Stimulated activated naive CD8-positive, alpha-beta T cell treated with anti-CD3 and anti-CD28 coated beads, Interleukin-15, Interleukin-2, amounts not matched to agents 100 U/mL and 50 U/mL, for 24 hours (primary cell): ENCODE measurements around the gene ESR1.

Experiments used
- ATAC-seq: fragments of 150-1000 bp; cut with Tn5 transposase; one replicate; pipeline ENCODE4 v1.10.0; 2021
- DNase-seq: peaks from one replicate; pipeline ENCODE4 v3.0.0; 2021

Gene ESR1

DNA sequence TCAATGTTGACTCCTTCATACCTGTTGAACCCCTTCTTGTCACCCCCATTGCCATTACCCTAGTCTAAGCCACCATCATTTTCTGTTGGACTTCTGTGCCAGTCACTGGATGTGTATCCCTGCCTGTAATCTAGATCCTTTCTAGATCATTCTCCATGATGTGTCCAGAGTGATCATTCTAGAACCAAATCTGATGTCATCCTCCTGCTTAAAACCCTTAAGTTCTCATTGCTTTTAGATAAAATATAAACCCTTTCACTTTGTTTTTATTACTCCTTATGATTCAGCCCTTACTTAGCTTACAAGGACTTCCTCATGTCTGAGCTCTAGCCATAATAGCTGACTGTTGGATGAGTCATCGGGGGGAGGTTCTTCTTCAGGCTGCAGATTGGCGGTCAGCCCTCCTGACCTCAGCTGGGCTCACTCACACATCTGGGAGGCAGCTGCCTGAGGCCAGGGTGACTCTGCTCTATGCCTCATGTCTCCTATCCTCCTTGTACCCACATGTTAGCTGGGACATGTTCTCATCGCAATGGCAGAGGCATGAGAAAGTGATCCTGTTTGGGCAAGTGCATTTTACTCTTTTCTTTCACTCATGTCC, 287.6 kb downstream of the ESR1 start:
- DNase-seq (peak; percentile 20), ATAC-seq (peak; percentile 71)

- DNase-seq (no peak), ATAC-seq (no peak)
Observed at GRCh38 chr6:152096863-152097496, 289.5 kb downstream of the ESR1 start.

- no peak for ATAC-seq
- no peak for DNase-seq
Observed at GRCh38 chr6:152098683-152099082, 291.2 kb downstream of the ESR1 start.

- no peak for ATAC-seq
- DNase-seq = no peak
Observed at GRCh38 chr6:152099446-152100182, 292.1 kb downstream of the ESR1 start.

DNA sequence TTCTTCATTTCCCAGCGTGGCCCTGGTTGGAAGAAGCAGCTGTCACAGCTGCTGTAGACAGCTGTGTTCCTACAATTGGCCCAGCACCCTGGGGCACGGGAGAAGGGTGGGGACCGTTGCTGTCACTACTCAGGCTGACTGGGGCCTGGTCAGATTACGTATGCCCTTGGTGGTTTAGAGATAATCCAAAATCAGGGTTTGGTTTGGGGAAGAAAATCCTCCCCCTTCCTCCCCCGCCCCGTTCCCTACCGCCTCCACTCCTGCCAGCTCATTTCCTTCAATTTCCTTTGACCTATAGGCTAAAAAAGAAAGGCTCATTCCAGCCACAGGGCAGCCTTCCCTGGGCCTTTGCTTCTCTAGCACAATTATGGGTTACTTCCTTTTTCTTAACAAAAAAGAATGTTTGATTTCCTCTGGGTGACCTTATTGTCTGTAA, 292.7 kb downstream of the ESR1 start:
- ATAC-seq (no peak), DNase-seq (no peak)

DNA sequence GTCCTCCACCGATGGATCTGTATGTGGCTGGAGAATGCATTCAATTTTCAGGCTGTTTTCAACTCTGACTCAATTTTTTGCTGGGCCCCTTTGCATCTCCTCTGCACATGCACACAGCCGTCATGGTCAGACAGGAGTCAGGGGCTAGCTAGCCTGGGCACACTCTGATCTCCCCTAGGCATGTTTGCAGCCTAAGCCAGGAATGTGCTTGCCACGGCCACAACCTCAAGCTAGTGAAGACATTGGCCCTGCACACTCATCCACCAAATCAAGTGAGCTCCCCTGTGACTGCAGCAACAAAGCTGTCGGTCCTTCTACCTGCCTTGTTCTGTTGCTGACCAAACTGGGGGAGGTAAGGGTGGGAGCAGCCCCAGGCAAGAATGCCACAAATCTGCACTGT, 300.5 kb downstream of the ESR1 start:
- DNase-seq = no peak
- ATAC-seq = no peak

DNA sequence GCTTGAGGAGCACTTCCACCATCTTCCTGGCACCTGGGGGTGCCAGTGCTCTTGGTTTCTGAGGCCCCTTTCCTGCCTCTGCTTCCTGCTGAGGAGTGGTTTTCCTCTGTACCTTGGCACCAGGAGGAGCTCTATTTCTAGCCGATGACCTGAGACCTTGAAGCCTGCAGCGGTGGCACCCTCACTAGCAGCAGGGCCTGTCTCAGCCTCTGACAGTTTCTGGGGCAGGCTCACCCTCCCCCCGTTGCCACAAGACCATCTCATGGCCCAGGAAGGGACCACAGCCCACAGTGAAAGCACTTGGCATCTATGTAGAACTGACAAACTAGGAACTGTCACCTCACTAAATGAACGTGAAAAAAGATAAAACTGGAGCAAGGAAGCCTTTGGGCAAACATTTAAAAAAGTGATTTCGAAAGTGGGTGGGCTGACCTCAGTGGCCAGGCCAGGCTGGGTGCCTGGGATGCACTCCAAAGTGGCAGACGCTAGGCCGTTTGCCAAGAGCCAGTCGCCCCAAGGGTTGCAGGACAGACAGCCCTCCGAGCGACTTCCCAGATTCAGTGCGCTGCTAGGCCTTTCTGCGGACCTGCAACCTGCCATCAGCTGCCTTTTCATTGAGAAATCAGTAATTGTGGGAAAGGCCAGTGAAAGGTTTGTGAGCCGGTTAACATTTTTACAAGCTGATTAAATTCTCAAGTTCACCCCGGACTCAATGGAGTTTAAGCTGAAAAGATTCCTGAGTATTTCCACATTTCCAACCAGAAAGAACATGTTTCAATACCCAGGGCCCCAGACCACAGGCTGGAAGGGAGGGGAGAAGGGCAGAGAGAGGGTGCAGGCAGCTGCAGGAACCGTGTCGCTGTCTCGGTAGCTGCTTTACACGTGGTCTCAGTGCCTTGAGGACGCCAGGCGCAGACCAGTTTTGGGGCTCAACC, 303.7 kb downstream of the ESR1 start:
- DNase-seq (no peak), ATAC-seq (no peak)

GRCh38 chr6:152112491-152113261, 305.2 kb downstream of the ESR1 start:
- DNase-seq (no peak), ATAC-seq (no peak)

DNA sequence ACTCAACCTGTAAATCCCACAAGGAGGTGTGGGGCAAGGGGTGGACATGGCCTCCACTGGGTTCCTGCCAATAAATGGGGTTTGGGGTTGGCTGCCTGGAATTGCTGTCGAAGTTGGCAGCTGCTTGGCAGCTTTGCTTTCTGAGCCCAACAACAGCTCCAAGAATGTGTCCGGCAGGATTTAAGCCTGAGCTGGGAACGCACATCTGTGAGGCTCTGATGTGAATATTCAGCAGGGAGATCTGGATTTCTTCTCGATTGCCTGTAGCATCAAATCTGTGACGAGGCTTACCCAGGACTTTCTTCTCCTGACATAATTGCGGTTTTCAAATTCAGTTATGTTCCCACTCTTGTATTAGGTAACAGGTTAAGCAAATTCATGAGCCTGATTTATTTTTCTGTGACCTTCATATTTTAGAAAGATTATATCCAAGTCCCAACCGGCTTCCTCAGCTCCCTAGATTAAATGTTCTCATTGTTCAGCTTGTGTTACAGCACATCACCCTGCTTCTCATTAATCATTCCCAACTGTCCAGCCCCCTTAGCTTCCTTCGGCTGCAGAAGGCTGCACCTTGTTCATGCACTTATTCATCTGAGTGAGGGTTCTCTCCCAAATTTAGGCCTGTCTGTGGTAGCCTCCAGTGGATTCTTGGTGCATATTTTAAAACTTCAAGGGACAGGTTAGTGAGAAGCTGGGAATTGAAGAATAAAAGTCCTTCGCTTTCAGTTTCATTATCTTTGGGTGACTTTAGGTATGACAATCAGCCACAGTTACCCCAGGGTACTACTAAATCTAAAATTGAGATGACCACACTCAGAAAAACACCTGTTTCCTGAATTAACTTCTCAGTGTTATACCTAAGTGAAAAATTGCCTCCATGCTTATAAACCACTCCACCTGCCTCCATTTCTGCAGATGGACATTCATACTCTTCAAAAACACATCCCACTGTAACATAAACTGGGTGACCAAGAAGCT, 310.0 kb downstream of the ESR1 start:
- no peak for ATAC-seq
- no peak for DNase-seq

GRCh38 chr6:152118224-152118623, 310.7 kb downstream of the ESR1 start:
- DNase-seq (no peak), ATAC-seq (no peak)

GRCh38 chr6:152118678-152119077, 311.2 kb downstream of the ESR1 start:
- no peak for DNase-seq
- ATAC-seq = no peak

DNA sequence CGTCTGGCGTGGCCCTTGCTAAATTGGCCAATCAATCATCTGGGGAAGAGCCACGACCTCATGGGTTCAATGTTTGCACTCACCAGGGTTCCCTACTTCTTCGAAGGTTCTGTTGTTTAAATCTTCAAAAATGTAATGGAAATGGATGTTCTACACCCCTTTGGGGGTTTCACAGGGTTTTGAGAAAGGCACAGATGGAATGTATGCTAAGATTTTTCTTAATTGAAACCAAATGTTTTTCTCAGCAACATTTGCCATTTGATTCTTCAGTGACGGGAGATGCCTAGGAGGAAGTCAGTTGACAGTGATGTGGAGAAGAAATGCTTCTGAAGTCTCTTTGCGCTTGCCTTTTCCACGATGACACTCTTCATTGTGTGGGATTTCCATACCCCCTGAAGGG, 312.3 kb downstream of the ESR1 start:
- no peak for ATAC-seq
- no peak for DNase-seq

GRCh38 chr6:152121910-152122309, 314.4 kb downstream of the ESR1 start:
- ATAC-seq (no peak), DNase-seq (no peak)

GRCh38 chr6:152122434-152122833, 315.0 kb downstream of the ESR1 start:
- ATAC-seq (no peak), DNase-seq (no peak)

DNA sequence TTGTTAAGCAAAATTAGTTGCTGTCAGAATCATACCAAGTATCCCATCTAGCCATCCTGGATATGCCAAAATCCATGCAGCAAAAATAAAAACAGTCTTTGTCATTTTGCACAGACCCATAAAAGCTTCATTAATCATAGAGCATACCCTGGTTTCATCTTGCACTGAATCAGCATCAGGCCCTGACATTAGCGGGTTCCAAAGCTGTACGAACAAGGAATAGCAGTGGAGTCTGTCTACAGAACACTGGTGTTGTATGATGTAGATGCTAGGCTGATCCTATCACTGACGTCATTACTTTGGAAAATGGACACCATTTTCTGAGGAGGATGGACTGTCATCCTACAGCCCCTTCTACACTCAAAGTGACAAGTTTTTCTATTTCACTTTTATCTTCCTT, 315.6 kb downstream of the ESR1 start:
- DNase-seq (no peak), ATAC-seq (no peak)

DNA sequence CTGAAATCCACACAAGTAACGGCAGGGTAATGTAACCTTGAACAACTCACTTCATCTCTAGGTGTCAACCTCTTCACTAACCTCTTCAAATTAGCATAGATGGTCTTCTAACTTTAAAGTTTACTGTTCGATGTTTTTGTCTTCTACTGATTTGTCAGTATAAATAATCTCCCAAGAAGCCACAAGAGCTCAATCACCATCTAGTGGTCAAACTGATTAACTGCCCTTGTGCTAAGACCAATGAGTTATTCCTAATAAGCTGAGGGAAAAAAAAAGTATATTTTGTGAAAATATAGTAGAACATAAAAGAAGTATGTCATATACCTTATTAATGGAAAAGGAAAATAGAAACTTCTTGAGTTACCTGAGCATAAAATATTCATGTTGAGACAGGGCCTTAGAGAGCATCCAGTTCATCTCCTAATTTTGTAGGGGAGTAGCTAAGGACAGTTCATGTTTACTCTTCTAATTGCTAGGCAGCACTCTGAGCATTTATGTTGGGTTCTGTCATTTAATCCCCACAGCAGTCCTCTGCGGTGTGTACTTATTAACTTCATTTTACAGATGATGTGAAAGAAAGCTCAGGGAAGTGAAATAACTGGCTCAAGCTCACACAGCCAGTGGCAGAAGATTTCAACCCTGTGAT, 317.1 kb downstream of the ESR1 start:
- DNase-seq = no peak
- ATAC-seq = no peak

DNA sequence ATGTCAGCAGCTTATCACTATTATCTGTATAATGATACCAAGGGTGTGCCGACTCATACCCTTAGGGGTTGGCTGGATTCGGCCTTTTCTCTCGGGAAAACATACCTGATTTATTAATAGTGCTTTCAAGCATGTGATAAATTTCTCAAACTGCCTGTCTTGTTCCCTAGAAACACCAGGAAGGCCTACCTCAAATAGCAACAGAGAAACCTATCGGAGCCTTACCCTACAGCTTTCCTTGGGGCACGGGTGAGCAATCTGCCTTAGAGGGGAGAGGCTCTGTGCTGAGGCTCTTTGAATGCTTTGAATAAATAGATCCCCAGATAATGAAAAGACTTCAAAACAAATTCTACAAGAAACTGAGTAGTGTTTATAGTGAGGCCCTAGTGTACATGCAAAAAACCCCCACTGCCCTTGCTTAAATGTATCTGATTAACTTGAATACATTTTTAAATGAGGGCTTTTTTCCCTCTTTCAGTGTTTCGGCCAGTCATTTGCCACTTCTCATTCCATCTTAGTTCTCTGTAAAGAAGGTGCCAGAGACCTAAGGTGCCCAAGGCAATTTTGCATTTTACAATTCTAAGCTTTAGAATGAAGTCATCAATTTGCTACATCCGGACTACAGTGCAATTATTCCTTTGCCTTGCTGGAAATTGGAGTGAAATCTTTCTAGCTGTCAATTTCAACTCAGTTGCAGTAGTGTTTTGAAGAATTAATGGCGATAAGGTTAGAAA, 320.1 kb downstream of the ESR1 start:
- DNase-seq (no peak), ATAC-seq (no peak)

DNA sequence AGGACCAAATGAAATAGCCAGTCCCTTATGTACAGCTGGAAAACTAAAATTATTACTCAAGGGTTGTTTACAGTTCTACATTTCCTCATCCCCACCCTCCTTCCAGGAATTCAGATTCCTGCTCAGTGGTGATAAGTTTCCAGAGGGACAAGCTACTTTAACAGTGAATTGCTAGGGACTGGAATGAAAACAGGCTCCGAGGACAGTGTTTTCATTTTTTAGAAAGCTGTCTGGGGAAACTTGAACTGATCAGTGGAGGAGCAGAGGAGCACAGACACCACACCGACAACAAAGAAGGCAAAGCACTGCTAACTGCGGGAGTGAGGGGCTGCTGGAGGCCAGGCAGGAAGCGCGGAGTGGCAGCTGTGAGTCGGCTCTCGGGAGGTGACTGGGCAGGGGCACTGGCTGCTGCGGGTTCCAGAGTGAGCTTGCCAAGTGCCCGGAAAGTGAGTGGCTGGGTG, 322.2 kb downstream of the ESR1 start:
- ATAC-seq (no peak), DNase-seq (no peak)

GRCh38 chr6:152130441-152130840, 323.0 kb downstream of the ESR1 start:
- DNase-seq (no peak), ATAC-seq (peak; percentile 43)
